ENCODE data around the gene IQSEC1. TPM values are rescaled to one million over a fixed set of nuclear protein-coding genes. Genes with fewer than 3 reads are reported as not detected.

Gene IQSEC1
- total RNA-seq, 2 donors from 2014 or later, result 31.2 to 53.5 TPM

DNA sequence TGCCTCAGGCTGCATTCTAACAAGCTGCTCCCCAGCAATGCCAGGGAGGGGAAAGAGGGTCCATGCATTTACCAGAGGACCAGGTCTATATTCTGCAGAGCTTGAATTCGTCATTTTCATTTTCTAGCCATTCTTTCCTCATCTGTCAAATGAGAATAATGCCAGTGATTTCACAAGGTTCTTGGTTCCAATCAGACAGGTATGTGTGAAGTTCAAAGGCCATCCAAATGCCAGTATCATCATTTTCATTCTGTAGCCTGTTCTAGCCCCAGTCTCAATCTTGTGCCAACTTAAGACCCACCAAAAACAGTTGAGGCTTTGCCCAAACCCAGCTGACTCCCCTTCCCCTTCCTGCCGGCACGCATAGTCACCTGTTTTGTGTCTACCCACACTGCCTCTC, 112.7 kb downstream of the IQSEC1 start:
- ATAC-seq (replicated peaks in 1 of 2), result no peak
- H3K36me3 Mint-ChIP-seq (ENCODE audit: insufficient read depth in 2 of 2), result peaks cover 0 to 5% of the 10 kb centered on the region in 2 donors
- no peak for DNase-seq
- peaks cover 88% of the 10 kb centered on the region for H3K4me1 Mint-ChIP-seq (ENCODE audit: low read depth)
- H3K27me3 Mint-ChIP-seq (ENCODE audit: low read depth), result no peaks in the 10 kb centered on the region
- H3K27ac Mint-ChIP-seq, result no peak overlapping the region
- no peaks in the 10 kb centered on the region for H3K9me3 Mint-ChIP-seq
- no peak overlapping the region for H3K4me3 Mint-ChIP-seq

DNA sequence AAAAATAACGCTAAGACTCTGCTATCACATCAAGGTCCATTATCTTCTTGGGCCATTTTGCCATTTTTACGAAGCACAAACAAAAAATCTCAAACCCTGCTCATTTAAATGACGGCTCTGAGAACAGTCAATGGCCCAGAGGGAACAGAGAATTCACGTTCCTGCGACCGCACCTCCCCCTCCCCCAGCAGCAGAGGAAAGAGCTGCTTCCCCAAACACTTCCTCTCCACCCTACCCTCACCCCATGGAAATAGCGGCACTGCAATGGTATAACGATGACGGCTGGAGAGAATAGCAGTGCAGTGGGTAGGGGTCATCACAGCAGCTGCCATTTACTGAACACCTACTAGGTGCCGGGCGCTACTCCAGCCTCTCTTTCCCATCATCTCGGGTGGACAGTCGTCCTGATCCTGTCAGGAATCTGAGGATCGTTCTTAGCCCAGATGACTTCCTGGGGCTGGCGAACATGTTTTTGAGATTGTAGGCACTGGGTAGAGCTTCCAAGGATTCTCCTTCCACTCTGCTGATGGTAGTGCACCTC, 113.3 kb downstream of the IQSEC1 start:
- ATAC-seq (replicated peaks in 1 of 2), result no peak
- no peaks in the 10 kb centered on the region for H3K27me3 Mint-ChIP-seq (ENCODE audit: low read depth)
- peaks cover 0 to 5% of the 10 kb centered on the region in 2 donors for H3K36me3 Mint-ChIP-seq (ENCODE audit: insufficient read depth in 2 of 2)
- H3K4me1 Mint-ChIP-seq (ENCODE audit: low read depth), result peaks cover 88% of the 10 kb centered on the region
- H3K27ac Mint-ChIP-seq, result no peak overlapping the region
- no peak overlapping the region for H3K4me3 Mint-ChIP-seq
- no peaks in the 10 kb centered on the region for H3K9me3 Mint-ChIP-seq
- DNase-seq, result no peak

DNA sequence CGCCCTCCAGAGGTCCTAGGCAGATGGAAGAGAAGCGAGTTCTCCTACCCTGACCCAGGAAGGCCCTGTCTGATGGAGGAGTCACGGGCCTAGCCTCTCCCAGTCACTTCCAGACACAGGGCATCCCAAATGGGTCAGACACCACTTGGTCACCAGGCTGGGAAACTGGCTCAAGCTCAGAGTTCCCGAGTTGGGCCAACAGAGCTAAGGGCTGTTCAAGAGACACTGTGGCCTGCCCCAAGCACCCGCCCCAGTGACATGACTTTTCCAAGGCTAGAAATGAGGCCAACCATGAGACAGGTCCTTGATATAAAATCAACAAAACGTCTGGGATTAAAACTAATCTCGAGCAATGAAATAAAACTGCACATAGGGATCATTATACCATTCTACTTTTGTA, 113.8 kb downstream of the IQSEC1 start:
- DNase-seq (no peak), ATAC-seq (replicated peaks in 1 of 2) (no peak)
- Mint-ChIP-seq H3K27ac (no peak overlapping the region), H3K36me3 (ENCODE audit: insufficient read depth in 2 of 2) (peaks cover 0 to 5% of the 10 kb centered on the region in 2 donors), H3K4me1 (ENCODE audit: low read depth) (peaks cover 88% of the 10 kb centered on the region), H3K9me3 (no peaks in the 10 kb centered on the region), H3K4me3 (no peak overlapping the region), H3K27me3 (ENCODE audit: low read depth) (no peaks in the 10 kb centered on the region)

DNA sequence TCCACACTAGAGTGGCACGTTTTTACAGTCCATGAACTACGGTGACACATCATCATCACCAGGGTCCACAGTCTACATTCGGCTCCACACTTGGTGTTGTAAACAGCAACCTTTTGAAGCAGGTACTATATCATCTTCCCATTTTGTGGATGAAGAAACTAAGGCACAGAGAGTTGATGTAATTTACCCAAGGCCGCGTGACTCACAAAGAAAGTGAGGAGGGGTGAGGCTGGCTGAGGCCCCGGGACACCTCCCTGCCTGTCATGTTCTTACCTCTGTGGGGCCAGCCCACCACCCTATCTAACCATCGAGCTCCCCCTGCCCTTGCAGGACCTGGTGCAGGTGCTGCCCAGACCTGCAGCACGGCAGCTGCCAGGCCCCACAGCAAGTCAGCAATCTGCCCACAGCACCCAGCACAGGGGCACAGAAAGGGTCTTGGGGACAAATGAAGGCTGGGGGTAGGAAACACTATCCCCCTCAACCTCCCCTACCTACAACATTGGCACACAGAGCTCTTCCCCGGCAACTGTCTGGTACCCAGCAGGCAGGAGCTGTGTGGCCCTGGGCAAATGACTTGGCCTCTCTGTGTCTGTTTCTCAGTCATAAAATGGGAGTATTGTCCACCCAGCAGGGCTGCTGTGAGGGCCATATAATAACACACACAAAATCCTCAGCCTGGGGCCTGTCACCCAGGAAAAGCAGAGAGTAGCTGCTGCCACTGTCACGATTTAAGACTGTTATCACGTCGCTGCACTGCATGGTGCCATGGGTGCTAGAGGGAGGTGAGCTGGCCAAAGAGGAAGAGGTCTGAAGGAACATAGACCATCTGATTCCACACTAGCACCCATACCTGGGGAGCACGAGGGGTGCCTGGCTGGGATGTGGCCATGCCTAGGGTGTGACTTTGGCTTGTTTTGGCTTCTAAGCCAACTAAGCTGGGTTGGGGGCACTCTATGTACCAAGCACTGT, 115.1 kb downstream of the IQSEC1 start:
- DNase-seq (no peak), ATAC-seq (replicated peaks in 1 of 2) (no peak)
- Mint-ChIP-seq H3K9me3 (no peaks in the 10 kb centered on the region), H3K4me1 (ENCODE audit: low read depth) (peaks cover 79% of the 10 kb centered on the region), H3K4me3 (no peak overlapping the region), H3K36me3 (ENCODE audit: insufficient read depth in 2 of 2) (peaks cover 0 to 5% of the 10 kb centered on the region in 2 donors), H3K27ac (no peak overlapping the region), H3K27me3 (ENCODE audit: low read depth) (no peaks in the 10 kb centered on the region)

DNA sequence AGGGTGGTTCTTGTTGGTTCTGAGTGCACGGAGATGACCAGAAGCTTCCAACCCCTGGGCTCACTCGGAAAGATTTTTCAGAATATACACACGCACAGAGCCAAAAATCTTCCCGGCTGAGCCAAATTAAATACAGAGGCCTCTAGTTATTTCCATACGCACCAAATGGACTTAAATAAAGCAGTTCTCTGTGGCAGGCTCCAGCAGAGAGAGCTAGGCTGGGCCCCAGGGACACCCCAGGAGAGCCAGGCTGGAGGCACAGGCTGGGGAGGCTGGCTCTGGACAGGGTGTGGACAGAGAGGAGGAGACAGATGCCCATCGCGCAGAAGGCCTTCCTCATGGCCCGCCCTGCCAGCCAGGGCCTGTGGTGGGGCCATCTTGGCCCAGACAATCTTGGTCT, 115.9 kb downstream of the IQSEC1 start:
- H3K4me1 Mint-ChIP-seq (ENCODE audit: low read depth), result peaks cover 71% of the 10 kb centered on the region
- no peak overlapping the region for H3K27ac Mint-ChIP-seq
- no peak for ATAC-seq (replicated peaks in 1 of 2)
- DNase-seq, result no peak
- no peaks in the 10 kb centered on the region for H3K27me3 Mint-ChIP-seq (ENCODE audit: low read depth)
- no peaks in the 10 kb centered on the region for H3K9me3 Mint-ChIP-seq
- H3K36me3 Mint-ChIP-seq (ENCODE audit: insufficient read depth in 2 of 2), result peaks cover 0 to 2% of the 10 kb centered on the region in 2 donors
- no peak overlapping the region for H3K4me3 Mint-ChIP-seq

DNA sequence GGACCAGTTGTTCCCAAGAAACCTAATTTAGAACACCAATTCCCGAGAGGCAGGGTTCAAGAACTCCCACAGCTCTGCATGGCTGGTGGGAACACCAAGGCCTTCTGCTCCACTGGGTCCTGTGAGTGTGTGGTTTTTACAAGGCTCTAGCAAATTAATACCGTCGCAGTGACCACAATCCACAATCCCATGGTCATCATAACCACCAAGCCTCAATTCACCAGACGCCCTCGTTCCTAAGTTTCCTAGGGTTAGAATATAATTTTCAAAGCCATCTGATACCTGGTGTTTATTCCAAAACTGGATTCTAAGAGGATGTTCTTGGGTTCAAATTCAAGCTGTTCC, 116.9 kb downstream of the IQSEC1 start:
- H3K4me3 Mint-ChIP-seq, result no peak overlapping the region
- no peaks in the 10 kb centered on the region for H3K9me3 Mint-ChIP-seq
- H3K4me1 Mint-ChIP-seq (ENCODE audit: low read depth), result peaks cover 67% of the 10 kb centered on the region
- H3K27ac Mint-ChIP-seq, result no peak overlapping the region
- H3K36me3 Mint-ChIP-seq (ENCODE audit: insufficient read depth in 2 of 2), result peaks cover 0 to 2% of the 10 kb centered on the region in 2 donors
- DNase-seq (no peak), ATAC-seq (replicated peaks in 1 of 2) (no peak)
- no peaks in the 10 kb centered on the region for H3K27me3 Mint-ChIP-seq (ENCODE audit: low read depth)

DNA sequence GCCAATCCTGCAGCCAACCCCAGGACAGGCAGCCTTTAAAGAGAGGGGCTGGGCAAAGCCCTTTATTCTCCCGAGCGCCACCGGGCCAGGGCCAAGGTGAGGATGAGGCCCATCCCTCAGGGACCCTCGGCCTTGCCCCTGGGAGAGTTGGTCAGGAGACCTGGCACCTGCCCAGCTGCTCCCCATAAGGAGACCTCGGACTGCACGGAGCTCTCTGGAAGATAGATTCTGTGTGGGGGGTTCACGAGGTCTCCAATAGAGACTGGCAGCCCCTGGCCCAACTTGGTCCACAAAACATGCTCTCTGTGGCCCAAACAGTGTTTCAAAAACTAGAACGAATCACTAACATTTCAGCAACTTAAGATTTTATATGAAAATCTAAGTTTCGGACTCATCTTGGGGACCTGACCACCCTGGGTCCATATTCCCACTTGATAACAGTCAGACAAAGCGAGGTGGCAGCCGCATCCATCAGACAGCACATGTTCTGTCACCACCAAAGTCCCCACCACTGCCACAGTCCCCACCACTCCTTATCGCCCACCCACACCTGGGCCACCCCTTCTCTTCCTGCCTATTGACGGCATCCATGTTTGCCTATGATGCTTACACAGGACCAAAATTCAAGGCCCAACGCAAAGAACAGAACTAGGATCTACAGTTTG, 117.4 kb downstream of the IQSEC1 start:
- ATAC-seq (replicated peaks in 1 of 2), result no peak
- H3K9me3 Mint-ChIP-seq, result no peaks in the 10 kb centered on the region
- DNase-seq, result no peak
- no peaks in the 10 kb centered on the region for H3K27me3 Mint-ChIP-seq (ENCODE audit: low read depth)
- peaks cover 0 to 2% of the 10 kb centered on the region in 2 donors for H3K36me3 Mint-ChIP-seq (ENCODE audit: insufficient read depth in 2 of 2)
- peaks cover 62% of the 10 kb centered on the region for H3K4me1 Mint-ChIP-seq (ENCODE audit: low read depth)
- no peak overlapping the region for H3K4me3 Mint-ChIP-seq
- no peak overlapping the region for H3K27ac Mint-ChIP-seq

DNA sequence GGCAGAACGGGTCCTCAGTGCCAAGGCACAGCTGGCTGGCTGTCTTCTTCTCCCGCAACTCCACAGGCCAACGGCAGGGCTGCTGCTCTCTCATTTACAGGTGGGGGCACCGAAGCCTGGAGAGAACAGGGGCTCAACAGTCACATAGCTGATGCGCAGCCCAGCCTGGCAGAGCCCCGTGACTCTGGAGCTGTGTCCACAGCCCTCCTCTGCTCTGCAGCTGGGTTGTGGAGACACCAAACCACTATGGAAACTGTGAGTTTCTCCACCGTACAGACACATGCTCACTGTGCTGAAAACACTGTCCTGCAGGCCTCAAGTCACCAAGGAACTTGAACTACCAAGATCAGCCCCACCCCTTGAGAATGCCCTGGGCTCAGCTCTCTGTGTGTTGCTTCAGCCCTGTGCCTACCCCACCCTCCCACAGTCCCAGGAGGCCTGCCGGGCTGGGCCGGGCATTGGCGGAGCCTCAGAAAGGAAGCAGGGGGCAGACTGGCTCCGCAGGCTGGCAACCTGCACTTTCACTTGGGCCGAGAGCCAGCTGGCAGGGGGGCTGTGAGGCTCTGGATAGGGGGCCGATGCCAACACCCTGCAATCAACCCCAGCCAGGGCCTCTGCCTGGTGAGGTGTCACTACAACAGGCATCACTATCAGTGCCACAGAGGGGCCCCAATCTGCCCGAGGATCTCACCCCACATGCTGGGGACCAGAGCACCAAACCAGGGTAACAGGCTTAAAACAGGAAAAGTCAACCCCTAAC, 118.2 kb downstream of the IQSEC1 start:
- Mint-ChIP-seq H3K27ac (no peak overlapping the region), H3K36me3 (ENCODE audit: insufficient read depth in 2 of 2) (peaks cover 0 to 2% of the 10 kb centered on the region in 2 donors), H3K9me3 (no peaks in the 10 kb centered on the region), H3K4me3 (peak overlapping the region in 1 of 2 donors; percentile 32), H3K27me3 (ENCODE audit: low read depth) (no peaks in the 10 kb centered on the region), H3K4me1 (ENCODE audit: low read depth) (peaks cover 57% of the 10 kb centered on the region)
- peak; percentile 68 to 83 for ATAC-seq (replicated peaks in 1 of 2)
- peak; percentile 15 to 35 for DNase-seq

DNA sequence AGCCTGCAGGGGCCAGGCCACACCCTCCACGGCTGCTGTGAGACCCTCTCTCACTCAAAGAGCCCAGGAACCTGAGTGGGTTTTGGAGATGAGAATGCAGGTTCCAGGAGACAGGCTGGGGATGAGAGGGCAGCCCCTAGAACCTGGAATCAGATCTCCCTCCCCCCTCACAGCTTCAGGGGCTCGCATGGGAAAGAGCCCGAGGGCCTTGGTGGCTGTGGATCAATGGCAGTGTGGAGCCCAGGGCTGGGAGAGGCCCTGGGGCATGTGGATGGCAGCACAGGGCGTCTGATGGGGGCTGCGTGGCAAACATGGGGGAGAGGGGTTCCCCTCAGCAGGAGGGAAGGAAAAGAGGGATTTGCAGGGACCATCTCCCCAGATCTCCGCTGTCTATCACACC, 119.0 kb downstream of the IQSEC1 start:
- ATAC-seq (replicated peaks in 1 of 2), result no peak
- no peaks in the 10 kb centered on the region for H3K27me3 Mint-ChIP-seq (ENCODE audit: low read depth)

DNA sequence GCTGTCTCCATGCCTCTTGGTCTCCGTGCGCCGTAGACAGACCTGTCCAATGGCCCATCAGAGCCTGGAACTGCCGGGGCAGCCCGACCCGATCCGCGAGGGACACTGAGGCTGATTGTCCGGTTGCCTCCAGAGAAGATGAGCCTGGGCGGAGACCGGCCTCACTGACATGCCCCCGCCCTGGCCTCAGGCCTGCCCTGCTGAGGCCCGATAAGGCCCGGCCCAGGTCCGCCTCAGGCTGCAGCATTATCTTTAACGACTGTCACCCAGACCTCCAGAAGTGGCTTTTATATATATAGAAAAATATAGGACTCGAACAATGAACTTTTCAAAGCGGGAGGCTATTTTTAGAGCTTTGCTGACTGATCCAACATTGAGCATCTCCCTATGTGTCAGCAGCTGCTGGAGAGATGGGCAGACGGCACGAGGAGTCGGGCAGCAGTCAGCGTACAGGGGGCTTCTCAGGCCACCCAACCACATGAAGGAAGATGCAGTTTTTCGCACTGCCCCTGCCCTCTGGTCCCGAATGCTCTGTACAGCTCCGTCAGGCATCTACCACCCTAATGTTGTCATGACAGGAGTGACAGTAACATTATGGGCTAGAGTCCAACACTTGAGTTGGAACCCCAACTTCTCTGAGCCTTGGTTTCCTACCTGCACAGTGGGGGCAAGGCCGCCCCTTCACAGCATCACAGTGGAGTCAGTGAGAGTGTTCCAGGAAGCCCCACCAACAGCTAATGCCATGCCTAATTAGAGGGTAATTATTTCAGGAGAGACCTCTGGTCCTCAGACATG, 119.8 kb downstream of the IQSEC1 start:
- DNase-seq, result no peak
- Mint-ChIP-seq H3K36me3 (ENCODE audit: insufficient read depth in 2 of 2) (no peaks in the 10 kb centered on the region), H3K4me1 (ENCODE audit: low read depth) (peaks cover 66% of the 10 kb centered on the region), H3K27me3 (ENCODE audit: low read depth) (no peaks in the 10 kb centered on the region), H3K9me3 (no peaks in the 10 kb centered on the region), H3K4me3 (no peak overlapping the region), H3K27ac (no peak overlapping the region)
- no peak for ATAC-seq (replicated peaks in 1 of 2)

More for the DNA sequence above, 119.0 kb downstream of the IQSEC1 start:
- Mint-ChIP-seq H3K4me1 (ENCODE audit: low read depth) (peaks cover 58% of the 10 kb centered on the region), H3K36me3 (ENCODE audit: insufficient read depth in 2 of 2) (peaks cover 0 to 2% of the 10 kb centered on the region in 2 donors), H3K4me3 (no peak overlapping the region), H3K27ac (no peak overlapping the region), H3K9me3 (no peaks in the 10 kb centered on the region)
- no peak for DNase-seq

DNA sequence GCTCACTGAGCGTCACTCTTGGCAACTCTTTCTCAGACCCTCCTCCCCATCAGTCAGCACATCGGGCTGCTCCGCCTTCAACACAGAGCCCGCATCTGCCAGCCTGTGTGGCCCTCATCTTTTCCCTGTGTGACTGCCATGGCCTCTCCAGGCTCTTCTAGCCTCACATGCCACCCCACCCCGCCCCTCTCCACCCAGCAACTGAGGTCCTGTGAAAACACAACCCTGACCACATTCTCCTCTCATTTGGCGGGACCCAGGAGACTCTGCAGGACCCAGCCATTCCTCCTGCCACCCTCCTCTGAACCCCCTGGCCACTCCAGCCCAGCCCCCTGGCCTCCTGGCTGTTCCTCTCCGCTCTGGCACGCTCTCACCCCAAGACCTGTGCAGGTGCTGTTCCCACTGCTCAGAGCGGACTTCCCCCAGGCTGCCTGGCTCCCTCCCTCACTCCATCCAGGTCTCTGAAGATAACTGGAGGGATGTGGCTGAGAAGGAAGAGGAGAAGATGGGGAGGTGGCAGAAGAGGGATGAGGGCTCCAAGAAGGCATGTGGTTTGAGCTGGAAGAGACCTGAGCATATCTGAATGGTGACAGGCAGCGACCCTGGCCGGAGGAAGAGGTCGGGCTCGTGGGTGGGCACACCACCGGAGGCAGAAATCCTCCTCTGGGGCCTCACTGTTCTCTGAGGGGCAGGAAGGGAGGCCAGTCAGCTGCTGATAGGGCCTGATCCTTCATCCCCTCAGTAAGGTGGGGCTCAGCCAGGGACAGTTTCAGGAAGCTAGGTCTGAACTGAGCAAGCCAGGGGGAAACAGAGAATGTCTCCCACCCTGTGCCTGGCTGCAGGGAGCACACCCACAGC, 120.7 kb downstream of the IQSEC1 start:
- Mint-ChIP-seq H3K27me3 (ENCODE audit: low read depth) (no peaks in the 10 kb centered on the region), H3K9me3 (no peaks in the 10 kb centered on the region), H3K4me3 (no peak overlapping the region), H3K4me1 (ENCODE audit: low read depth) (peaks cover 66% of the 10 kb centered on the region), H3K36me3 (ENCODE audit: insufficient read depth in 2 of 2) (no peaks in the 10 kb centered on the region), H3K27ac (no peak overlapping the region)
- no peak for ATAC-seq (replicated peaks in 1 of 2)
- DNase-seq, result no peak

Measured in activated T-cell treated with anti-CD3 and anti-CD28 coated beads, Interleukin-2, amount 50 U/mL, for 72 hours (primary cell).